Suppressor macrophage treated with lipopolysaccharide for 1 hour (primary cell): ENCODE results near the gene TERT.
"Not testable (repeated sequence)": the region's sequence is repeated elsewhere in the genome, so short reads cannot be mapped to it uniquely, and the experiment has no call there.

Source experiments
- DNase-seq, 3 donors: peaks; one replicate each; pipeline ENCODE4 v3.0.0-alpha.2; 2020 to 2022

TERT gene

DNA sequence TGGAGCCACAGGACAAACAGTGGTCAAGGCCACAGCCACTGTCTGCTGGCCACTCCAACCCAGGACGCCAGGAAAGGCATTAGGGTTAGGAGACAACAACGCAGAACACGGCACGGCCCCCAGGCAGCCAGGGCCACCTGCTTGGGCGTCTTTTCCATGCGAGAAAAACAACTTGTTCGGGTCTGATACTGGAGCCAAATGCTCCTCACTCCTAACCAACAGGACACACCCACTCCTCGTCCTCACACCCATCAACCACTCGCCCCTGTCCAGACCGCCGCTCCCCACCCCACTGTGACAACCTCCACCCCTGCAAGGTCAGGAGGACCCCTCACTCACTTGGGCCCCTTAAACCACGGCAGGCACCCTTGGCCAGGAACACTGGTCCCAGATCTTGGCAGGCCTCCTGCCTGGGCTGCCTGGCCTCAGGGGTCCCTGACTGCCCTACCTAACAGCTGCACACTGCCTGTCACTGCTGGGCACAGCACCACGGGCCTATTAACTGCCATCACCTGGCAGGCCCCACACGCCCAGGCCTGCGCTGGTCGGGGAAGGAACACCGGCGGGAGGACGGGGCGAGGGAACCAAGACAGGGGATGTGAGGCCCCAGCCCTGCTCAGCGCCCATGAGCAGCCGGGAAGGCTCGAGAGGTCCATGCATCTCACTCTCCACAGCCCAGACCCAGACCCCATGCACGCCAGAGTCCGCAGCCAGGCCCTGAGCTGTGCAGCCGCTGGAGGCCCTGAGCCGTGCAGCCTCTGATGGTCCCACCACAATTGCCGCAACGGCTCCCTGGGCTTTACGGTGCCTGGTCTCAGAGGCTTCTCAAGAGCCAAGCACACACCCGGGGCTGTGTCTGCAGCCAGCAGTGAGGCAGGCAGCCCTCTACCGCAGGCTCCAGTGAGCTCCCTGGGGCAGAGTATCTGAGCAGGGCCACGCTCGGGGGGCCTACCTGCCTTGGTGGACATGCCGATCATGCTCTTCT, 36.3 kb upstream of the TERT start:
- DNase-seq = no peak

DNA sequence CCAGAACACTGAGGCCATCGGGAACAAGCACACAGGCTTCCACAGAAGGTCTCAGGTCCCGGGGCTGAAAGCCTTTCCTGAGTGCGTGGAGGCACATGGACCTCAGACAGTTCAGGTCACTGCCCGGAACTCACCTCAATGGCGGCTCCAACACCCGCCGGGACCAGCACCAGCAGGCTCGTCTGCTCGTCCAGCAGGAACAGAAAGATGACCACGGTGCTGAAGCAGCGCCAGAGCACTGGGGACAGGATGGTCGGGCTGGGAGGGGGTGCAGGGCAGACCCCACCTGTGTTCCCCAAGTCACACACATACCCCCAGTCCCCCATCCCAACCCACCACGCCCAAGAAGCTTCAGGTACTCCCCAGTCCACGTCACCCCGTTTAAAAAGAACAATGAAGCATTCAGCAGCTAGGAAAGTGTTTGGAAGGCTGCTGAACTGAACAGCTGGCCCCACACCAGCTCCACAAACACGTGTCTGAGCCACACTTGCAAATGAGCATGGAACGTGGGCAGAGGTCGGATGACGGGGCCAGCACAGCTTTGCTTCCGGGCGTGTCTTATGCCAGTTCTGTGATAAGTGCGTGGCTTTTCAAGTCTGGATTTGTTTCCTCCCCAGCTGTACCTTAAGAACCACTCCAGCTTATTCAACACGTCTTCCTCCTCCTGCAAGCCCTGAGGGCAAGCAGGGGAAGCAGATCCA, 35.4 kb upstream of the TERT start:
- DNase-seq = no peak

DNA sequence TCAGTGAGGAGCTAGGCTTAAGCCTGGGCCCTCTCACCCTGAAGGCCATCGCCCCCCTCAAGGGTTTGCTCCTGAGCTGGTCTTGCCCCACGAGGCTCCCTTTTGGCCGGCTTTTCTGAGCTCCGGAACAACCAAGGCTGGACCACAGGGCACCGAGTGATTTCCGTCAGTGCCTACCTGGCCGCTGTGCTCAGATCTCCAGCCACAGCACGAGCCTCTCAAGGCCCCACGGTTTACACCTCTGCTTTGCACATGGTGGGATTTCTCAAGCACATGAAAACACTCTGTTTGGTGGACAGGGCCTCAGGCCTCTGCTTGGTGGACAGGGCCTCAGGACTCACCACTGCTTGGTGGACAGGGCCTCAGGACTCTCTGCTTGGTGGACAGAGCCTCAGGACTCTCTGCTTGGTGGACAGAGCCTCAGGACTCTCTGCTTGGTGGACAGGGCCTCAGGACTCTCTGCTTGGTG, 34.3 kb upstream of the TERT start:
- DNase-seq = no peak

DNA sequence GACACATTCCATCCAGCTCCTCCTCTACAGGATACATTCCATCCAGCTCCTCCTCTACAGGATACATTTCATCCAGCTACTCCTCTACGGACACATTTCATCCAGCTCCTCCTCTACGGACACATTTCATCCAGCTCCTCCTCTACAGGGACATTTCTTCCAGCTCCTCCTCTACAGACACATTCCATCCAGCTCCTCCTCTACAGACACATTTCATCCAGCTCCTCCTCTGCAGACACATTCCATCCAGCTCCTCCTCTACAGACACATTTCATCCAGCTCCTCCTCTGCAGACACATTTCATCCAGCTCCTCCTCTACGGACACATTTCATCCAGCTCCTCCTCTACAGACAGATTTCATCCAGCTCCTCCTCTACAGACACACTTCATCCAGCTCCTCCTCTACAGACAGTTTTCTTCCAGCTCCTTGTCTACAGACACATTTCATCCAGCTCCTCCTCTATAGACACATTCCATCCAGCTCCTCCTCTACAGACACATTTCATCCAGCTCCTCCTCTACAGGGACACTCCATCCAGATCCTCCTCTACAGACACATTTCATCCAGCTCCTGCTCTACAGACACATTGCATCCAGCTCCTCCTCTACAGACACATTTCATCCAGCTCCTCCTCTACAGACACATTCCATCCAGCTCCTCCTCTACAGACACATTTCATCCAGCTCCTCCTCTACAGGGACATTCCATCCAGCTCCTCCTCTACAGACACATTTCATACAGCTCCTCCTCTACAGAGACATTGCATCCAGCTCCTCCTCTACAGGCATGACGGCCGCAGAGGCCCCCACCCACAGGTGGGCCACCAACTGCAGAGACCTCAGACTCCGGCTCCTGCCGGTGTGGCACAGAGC, 33.6 kb upstream of the TERT start:
- DNase-seq = not testable (repeated sequence)

DNA sequence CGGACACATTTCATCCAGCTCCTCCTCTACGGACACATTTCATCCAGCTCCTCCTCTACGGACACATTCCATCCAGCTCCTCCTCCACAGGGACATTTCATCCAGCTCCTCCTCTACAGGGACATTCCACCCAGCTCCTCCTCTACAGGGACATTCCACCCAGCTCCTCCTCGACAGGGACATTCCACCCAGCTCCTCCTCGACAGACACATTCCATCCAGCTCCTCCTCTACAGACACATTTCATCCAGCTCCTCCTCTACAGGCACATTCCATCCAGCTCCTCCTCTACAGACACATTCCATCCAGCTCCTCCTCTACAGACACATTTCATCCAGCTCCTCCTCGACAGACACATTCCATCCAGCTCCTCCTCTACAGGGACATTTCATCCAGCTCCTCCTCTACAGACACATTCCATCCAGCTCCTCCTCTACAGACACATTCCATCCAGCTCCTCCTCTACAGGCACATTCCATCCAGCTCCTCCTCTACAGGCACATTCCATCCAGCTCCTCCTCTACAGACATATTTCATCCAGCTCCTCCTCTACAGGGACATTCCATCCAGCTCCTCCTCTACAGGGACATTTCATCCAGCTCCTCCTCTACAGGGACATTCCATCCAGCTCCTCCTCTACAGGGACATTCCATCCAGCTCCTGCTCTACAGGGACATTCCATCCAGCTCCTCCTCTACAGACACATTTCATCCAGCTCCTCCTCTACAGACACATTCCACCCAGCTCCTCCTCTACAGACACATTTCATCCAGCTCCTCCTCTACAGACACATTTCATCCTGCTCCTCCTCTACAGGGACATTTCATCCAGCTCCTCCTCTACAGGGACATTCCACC, 32.3 kb upstream of the TERT start:
- not testable (repeated sequence) for DNase-seq

DNA sequence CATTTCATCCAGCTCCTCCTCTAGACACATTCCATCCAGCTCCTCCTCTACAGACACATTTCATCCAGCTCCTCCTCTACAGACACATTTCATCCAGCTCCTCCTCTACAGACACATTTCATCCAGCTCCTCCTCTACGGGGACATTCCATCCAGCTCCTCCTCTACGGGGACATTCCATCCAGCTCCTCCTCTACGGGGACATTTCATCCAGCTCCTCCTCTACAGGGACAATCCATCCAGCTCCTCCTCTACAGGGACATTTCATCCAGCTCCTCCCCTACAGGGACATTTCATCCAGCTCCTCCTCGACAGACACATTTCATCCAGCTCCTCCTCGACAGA, 31.6 kb upstream of the TERT start:
- not testable (repeated sequence) for DNase-seq

DNA sequence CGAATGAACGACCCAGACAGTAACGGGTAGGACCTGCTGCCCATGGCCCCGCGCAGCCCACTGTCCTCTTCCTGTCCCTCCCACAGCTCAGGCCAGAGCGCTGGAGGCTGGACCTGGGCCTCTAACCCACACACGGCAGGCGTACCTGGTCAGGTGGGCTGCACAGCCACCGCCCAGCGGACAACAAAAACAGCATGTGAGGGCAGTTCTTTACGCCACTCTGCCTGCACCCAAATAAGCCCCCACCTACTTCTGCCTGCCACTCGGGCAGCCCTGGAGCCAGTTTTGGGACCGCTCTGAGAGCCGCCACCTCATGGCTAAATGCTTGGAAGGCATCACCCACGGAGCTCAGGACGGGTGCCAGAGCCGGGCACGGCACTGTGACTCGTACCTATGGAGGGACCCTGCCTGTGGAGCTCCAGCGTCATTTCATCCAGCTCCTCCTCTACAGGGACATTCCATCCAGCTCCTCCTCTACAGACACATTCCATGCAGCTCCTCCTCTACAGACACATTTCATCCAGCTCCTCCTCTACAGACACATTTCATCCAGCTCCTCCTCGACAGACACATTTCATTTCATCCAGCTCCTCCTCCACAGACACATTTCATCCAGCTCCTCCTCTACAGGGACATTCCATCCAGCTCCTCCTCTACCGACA, 31.1 kb upstream of the TERT start:
- DNase-seq = no peak

DNA sequence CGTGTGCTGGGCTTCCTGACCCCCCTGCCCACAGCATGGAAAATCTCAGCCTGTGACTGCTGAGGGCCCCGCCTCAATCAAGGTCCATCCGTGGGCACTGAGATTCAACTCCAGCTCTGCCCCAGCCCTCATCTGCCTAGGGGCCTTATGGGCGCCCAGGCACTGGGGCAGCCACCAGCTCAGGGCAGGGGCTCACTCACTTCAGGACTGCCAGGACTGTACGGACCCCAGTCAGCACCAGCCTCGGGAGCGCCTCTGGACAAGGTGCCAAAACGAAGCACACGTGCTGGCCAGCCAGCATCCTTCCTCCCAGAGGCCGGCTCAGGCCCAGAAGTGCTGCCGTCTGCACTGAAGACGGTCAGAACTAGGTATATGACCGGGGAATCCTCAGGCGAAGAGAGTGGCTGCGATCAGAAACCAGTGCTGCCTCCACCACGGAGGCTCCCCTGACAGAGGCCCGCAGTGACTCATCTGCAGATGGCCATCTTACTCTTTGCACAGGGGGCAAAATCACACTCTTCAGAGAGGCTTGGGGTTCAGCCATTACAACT, 30.4 kb upstream of the TERT start:
- no peak for DNase-seq

DNA sequence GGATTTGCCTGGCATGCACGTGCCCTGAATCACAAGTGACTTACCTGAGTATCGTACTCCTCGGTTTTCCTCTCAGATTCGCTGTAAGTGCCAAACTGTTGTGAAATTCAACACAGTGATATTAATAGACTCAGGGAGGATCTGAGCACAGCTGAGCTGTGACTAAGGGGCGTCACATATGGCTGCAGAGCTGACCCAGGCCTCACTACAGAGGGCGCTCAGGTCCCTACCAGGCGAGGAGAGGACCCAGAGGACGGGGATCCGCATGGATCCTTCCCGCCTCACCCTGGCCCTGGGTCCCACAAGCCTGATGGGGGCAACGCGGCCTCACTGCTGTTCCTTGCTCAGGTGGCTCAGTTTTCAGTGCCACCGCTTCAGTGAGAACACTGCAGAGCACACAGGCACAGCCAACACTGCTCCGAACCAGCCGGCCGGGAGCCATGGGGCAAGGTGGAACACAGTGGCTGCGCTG, 29.9 kb upstream of the TERT start:
- DNase-seq = no peak

DNA sequence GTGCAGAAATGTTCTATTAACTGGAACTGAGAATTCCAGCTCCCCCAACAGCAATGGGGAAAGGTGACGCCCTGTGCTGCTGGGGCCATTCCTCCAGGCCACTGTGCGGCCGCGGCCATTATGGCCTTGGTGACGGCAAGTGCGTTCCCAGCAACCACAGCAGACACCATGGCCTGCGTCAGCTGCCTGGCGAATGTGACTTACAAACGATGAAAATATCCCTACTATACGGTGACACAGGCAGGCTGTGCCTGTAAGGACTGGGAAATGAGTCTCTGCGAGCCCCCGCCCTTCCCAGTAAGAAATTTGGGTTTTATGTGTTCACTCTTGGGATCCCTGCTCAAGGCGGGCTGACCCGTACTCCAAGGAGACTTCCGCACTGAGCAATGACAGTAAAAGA, 29.4 kb upstream of the TERT start:
- no peak for DNase-seq

DNA sequence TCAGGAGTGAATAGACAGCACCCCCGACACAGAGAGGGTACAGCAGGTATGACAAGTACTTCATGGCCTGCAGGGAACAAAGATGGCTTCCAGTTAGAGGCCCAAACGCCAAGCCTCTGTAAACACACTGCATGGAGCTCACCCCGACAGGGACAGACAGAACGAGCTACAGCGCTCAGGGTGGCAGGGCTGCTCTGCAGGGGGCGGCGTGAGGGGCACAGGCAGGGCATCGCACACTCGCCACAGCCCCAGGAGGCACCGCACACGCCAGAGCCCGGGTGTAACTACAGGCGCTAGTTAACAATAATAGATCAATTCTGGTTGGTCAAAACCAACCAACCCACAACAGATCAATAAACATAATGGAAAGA, 28.9 kb upstream of the TERT start:
- DNase-seq = no peak

DNA sequence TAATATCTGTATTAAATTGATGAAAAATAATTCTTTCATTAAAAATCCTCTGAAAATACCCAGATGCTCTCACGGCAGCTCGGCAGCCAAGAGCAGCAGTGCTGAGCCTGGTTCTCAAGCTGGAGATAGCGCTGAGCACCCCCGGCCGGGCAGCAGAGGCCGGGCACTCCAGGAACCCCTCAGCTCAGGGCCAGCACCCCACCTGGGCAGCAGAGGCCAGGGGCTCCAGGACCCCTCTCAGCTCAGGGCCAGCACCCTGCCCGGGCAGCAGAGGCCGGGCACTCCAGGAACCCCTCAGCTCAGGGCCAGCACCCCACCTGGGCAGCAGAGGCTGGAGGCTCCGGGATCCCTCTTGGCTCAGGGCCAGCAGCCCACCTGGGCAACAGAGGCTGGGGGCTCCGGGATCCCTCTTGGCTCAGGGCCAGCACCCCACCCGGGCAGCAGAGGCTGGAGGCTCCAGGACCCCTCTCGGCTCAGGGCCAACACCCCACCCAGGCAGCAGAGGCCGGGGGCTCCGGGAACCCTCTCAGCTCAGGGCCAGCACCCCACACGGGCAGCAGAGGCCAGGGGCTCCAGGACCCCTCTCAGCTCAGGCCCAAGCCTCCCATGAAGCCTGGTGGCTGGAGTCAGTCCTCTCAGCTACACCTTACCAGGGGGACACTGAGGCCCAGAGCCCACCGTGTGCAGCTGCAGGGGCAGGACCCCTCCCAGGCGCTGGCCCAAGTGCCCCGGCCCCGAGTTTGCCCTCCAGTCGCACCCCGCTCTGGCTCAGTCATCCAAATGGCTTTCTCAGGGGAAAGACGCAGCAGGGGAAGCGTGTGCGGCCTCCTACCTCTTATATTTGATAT, 28.3 kb upstream of the TERT start:
- DNase-seq = no peak

DNA sequence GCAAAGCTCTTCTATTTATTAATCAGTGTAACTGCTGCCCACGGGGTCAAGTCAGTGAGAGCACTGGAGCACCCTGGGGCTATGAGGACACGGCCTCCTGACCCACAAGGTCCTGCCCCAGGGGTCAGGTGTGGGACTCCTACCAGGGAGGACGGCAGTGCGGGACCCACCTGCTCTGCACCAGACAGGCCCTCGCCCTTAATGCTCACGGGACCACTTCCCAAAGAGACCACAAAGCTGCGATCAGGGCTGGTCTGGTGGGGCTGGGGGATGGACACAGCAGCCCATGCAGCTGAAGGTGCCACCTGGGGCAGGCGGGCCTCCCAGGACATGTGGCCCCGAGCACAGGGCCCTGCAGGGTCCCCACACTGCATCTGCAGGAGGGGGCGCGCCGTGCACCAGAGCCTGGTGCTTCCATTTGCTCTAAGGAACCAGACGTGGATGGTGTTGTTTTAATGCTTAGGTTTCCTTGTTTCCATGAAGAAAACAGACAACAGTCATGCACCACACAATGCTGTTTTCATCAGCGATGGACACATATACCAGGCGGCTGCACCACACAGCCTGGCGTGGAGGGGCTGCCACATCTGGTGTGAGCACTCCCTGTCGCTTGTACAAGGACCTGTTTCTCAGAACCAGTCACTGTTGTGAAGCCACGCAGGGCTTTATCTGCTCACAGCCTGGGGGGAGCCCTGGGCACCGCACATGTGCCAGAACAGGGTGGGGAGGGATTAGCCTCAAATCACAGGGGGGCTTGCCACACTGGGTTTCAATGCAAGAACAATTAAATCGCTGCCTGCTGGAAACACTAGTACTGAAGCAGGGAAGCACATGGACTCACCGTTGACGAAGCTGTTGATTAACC, 27.4 kb upstream of the TERT start:
- no peak for DNase-seq

DNA sequence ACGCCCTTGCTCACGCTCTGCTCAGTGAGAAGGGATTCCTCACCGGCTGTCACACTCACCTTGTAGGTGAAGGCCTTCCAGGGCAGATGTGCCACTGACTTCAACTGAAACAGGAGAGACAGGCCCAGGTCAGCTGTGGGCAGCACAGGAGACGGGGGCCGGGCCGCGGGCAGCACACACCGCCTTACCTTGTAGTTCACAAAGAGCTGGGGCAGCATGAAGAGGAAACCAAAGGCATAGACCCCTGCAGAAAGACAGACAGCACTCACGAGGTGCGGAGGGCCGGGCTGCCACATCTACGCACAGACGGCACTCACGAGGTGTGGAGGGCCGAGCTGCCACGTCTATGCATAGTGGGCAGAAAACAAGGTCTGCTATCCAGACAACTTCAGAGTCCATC, 26.7 kb upstream of the TERT start:
- no peak for DNase-seq

DNA sequence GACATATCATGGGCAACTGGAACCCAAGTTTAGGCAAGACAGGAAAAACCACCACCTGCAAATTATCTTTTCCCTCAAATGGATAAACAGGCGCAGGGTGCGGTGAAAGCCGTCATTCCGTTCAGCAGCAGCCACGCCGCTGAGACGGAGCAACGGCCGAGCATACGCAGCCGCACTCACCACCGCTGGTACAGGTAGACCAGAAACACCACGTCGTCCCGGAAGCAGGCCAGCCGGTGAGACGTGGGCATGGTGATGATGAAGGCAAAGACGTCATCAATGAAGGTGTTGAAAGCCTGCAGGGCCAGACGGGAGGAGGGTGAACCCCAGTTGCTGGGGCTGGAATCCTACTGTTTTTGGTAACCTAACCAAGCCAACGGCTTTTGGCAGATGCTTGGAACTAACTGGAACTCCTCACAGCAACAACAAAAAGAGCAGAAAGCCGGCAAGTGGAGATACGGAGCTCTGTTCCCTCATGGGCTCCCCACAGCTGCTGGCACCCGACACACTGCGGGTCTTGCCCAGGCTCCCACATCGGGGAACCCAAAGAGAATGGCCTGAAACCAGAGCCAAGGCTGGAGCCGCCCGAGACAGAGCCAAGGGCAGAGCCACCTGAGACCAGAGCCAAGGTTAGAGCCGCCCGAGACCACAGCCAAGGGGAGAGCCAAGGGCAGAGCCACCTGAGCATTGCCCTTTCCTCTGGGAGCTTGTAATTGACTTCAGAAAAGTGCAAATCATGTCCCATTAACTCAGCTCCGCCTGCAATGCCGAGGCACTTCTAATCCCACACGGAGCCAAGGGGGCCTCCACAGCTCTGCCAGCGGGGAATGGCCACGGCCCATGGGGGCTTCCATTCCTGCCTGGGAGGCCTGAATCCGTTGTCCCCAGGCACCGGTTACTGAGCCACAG, 25.8 kb upstream of the TERT start:
- no peak for DNase-seq

DNA sequence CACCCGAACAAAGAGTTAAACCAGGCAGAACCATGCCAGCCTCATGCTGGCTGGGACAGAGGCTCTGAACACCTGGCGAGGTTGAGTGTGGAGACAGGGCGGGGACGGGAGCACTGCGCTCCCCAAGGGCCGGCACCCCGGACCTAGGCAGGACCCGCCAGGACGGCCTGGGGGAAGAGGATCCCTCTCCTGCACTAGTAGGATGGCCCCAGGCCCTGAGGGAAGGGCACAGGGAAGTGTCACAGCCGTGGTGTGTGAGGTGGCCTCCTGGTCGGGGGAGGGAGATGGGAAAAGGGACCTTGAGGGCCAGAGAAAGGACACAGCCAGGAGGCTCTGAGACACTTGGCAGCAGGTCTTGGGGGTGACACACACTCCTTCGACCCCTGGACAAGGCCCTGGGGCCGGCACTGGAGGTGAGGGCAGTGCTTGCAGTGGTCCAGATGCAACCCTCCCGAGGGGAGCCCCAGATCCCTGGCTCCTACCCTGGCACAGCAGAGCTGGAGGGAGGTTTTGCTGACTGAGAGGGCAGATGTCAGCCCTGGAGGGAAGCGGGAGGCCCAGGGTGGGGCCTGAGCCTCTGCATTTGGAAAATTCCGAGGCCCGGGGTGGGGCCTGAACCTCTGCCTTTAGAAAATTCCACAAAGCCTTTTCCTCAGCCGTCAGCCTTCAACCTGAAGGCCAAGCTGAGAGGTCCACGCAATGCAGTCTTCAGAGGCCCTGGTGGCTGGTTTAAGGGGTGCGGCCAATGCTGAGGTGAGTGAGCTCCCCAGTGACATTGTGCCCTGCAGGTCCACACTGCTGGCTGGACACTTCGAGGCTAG, 24.8 kb upstream of the TERT start:
- DNase-seq = no peak

DNA sequence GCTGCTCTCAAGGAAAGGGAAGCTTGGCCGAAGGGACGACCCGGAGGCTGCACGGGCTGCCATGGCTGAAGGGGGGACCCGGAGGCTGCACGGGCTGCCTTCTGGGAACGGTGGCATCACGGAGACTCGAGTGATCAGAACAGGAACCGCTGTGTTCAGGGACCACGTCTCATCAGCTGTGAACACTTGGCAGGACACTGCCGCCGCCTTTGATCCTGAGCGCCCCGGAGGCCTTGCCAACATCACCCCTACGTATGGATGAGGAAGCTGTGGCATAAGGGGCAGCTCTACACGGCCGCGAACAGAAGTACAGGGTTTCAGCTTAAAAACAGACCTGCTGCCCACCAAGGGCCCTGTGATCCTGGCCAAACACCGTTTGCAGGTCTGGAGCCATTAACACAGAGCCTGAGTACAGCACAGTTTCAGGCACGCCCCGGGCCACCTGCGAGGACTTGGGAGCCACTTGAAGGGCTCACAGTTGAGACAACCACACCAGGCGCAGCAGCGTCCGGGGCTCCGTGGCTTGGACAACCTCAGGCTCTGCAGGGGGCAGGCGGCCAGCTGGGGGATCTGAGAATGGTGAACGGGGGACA, 23.9 kb upstream of the TERT start:
- DNase-seq = no peak
